Measurements from ENCODE around the gene POLR1F. TPM values are rescaled to one million over a fixed set of nuclear protein-coding genes. Genes with fewer than 3 reads are reported as not detected.

POLR1F gene
- total RNA-seq, 2 donors from 2014 or later = 6.6 to 20.9 TPM

- no peak for TF ChIP-seq CTCF (IDR thresholded peaks at IDR 0.05)
- ATAC-seq (ENCODE audit: insufficient number of reproducible peaks, low FRiP score, low read depth) = no peak
Measured at GRCh38 chr7:19677180-19677579, 31.7 kb downstream of the POLR1F start.

GRCh38 chr7:19675816-19676215, 33.0 kb downstream of the POLR1F start:
- TF ChIP-seq CTCF (IDR thresholded peaks at IDR 0.05) = no peak
- Histone ChIP-seq H3K4me3 (no peak overlapping the region), H3K27me3 (replicated peaks; ENCODE audit: insufficient read depth) (no peaks in the 10 kb centered on the region), H3K4me1 (ENCODE audit: control insufficient read depth in 1 of 2, low read depth in 2 of 2) (no peaks in the 10 kb centered on the region), H3K27ac (no peak overlapping the region), H3K9me3 (no peaks in the 10 kb centered on the region), H3K36me3 (no peaks in the 10 kb centered on the region)
- ATAC-seq (ENCODE audit: insufficient number of reproducible peaks, low FRiP score, low read depth) (no peak), DNase-seq (ENCODE audit: low spot score) (no peak)

More at GRCh38 chr7:19677180-19677579, 31.7 kb downstream of the POLR1F start:
- H3K9me3 ChIP-seq = no peaks in the 10 kb centered on the region
- DNase-seq (ENCODE audit: low spot score) = no peak
- no peaks in the 10 kb centered on the region for H3K27me3 ChIP-seq (replicated peaks; ENCODE audit: insufficient read depth)
- no peaks in the 10 kb centered on the region for H3K4me1 ChIP-seq (ENCODE audit: control insufficient read depth in 1 of 2, low read depth in 2 of 2)
- H3K27ac ChIP-seq = no peak overlapping the region
- H3K36me3 ChIP-seq = no peaks in the 10 kb centered on the region
- no peak overlapping the region for H3K4me3 ChIP-seq

- DNase-seq (ENCODE audit: low spot score) = no peak
- Histone ChIP-seq H3K4me1 (ENCODE audit: control insufficient read depth in 1 of 2, low read depth in 2 of 2) (no peaks in the 10 kb centered on the region), H3K4me3 (no peak overlapping the region), H3K9me3 (no peaks in the 10 kb centered on the region), H3K36me3 (no peaks in the 10 kb centered on the region), H3K27me3 (replicated peaks; ENCODE audit: insufficient read depth) (no peaks in the 10 kb centered on the region), H3K27ac (no peak overlapping the region)
- TF ChIP-seq CTCF (IDR thresholded peaks at IDR 0.05) = no peak
- ATAC-seq (ENCODE audit: insufficient number of reproducible peaks, low FRiP score, low read depth) = no peak
Measured at GRCh38 chr7:19674266-19674960, 34.4 kb downstream of the POLR1F start.

GRCh38 chr7:19670806-19671205, 38.0 kb downstream of the POLR1F start:
- Histone ChIP-seq H3K4me1 (ENCODE audit: control insufficient read depth in 1 of 2, low read depth in 2 of 2) (no peaks in the 10 kb centered on the region), H3K27ac (no peak overlapping the region), H3K4me3 (no peak overlapping the region), H3K27me3 (replicated peaks; ENCODE audit: insufficient read depth) (no peaks in the 10 kb centered on the region), H3K36me3 (no peaks in the 10 kb centered on the region), H3K9me3 (no peaks in the 10 kb centered on the region)
- no peak for ATAC-seq (ENCODE audit: insufficient number of reproducible peaks, low FRiP score, low read depth)
- TF ChIP-seq CTCF (IDR thresholded peaks at IDR 0.05) = no peak
- DNase-seq (ENCODE audit: low spot score) = no peak

GRCh38 chr7:19665399-19666008, 43.3 kb downstream of the POLR1F start:
- no peaks in the 10 kb centered on the region for H3K9me3 ChIP-seq
- H3K36me3 ChIP-seq = no peaks in the 10 kb centered on the region
- no peak for DNase-seq (ENCODE audit: low spot score)
- no peaks in the 10 kb centered on the region for H3K4me1 ChIP-seq (ENCODE audit: control insufficient read depth in 1 of 2, low read depth in 2 of 2)
- H3K27ac ChIP-seq = no peak overlapping the region
- H3K27me3 ChIP-seq (replicated peaks; ENCODE audit: insufficient read depth) = no peaks in the 10 kb centered on the region
- ATAC-seq (ENCODE audit: insufficient number of reproducible peaks, low FRiP score, low read depth) = no peak
- peak; percentile 50 for TF ChIP-seq CTCF (IDR thresholded peaks at IDR 0.05)
- H3K4me3 ChIP-seq = no peak overlapping the region

All from thoracic aorta (tissue), 2 donors.